ENCODE results near the gene TMEM95. TPM values are rescaled to one million over a fixed set of nuclear protein-coding genes. Genes with fewer than 3 reads are reported as not detected.

The TMEM95 gene
- total and polyA plus RNA-seq, 4 donors, result not detected

- H3K27ac ChIP-seq (ENCODE audit: low read depth in 1 of 2, low read length in 2 of 2), result peak overlapping the region; percentile 78 to 84
- no peaks in the 10 kb centered on the region for H3K9me3 ChIP-seq (ENCODE audit: control insufficient read depth in 4 of 4, low read length in 3 of 4)
- H3K4me3 ChIP-seq (ENCODE audit: low read depth in 1 of 3, low read length in 3 of 3), result peak overlapping the region; percentile 66 to 88 (median 76)
- WGBS, result 55% methylated on average over 9 of the region's 9 CpGs
- peak overlapping the region in 1 of 2 donors; percentile 68 for H3K9ac ChIP-seq (ENCODE audit: low read depth in 1 of 2, low read length in 2 of 2)
- H3K4me1 ChIP-seq (ENCODE audit: control insufficient read depth in 4 of 4, insufficient read depth in 4 of 4, low read length in 3 of 4), result peaks cover 12 to 54% (median 37%) of the 10 kb centered on the region in 4 donors
- no peak for DNase-seq (ENCODE audit: low spot score)
- H3K27me3 ChIP-seq (ENCODE audit: control insufficient read depth in 4 of 4, insufficient read depth in 4 of 4, low read length in 3 of 4), result no peaks in the 10 kb centered on the region
- TF ChIP-seq FOXA1 (IDR thresholded peaks at IDR 0.05), result no peak
- TF ChIP-seq SP1 (IDR thresholded peaks at IDR 0.05), result no peak
- TF ChIP-seq EGR1 (IDR thresholded peaks at IDR 0.05; ENCODE audit: low read depth in 2 of 2), result no peak
- no peak for TF ChIP-seq ATF3 (IDR thresholded peaks at IDR 0.05)
- H3K36me3 ChIP-seq (ENCODE audit: control insufficient read depth in 4 of 4, insufficient read depth in 3 of 4, low read depth in 1 of 4, low read length in 3 of 4), result peaks cover 24 to 61% (median 49%) of the 10 kb centered on the region in 4 donors
Measured at GRCh38 chr17:7313890-7314718, 40.9 kb upstream of the TMEM95 start.

- TF ChIP-seq EGR1 (IDR thresholded peaks at IDR 0.05; ENCODE audit: low read depth in 2 of 2), result peak in 1 of 2 donors; percentile 42
- TF ChIP-seq FOXA2 (IDR thresholded peaks at IDR 0.05), result no peak
- peak; percentile 72 for TF ChIP-seq YY1 (IDR thresholded peaks at IDR 0.05)
- no peak for TF ChIP-seq FOXA1 (IDR thresholded peaks at IDR 0.05)
- peak; percentile 97 for TF ChIP-seq REST (IDR thresholded peaks at IDR 0.05)
- TF ChIP-seq GABPA (IDR thresholded peaks at IDR 0.05 in 1 of 2, conservative IDR thresholded peaks at IDR 0.05 in 1 of 2), result peak; percentile 87 to 96
- Histone ChIP-seq H3K9ac (ENCODE audit: low read depth in 1 of 2, low read length in 2 of 2) (peak within 1 kb of the TSS; percentile 21 to 68), H3K9me3 (ENCODE audit: control insufficient read depth in 4 of 4, low read length in 3 of 4) (no peaks in the 10 kb centered on the region), H3K36me3 (ENCODE audit: control insufficient read depth in 4 of 4, insufficient read depth in 3 of 4, low read depth in 1 of 4, low read length in 3 of 4) (peaks cover 20 to 56% (median 44%) of the 10 kb centered on the region in 4 donors), H3K27ac (ENCODE audit: low read depth in 1 of 2, low read length in 2 of 2) (peak within 1 kb of the TSS; percentile 78 to 84), H3K27me3 (ENCODE audit: control insufficient read depth in 4 of 4, insufficient read depth in 4 of 4, low read length in 3 of 4) (no peaks in the 10 kb centered on the region), H3K4me3 (ENCODE audit: low read depth in 1 of 3, low read length in 3 of 3) (peak within 1 kb of the TSS; percentile 66 to 88 (median 76)), H3K4me1 (ENCODE audit: control insufficient read depth in 4 of 4, insufficient read depth in 4 of 4, low read length in 3 of 4) (peaks cover 7 to 46% (median 28%) of the 10 kb centered on the region in 4 donors)
- under 1% methylated on average over 95 of the region's 95 CpGs for WGBS
- peak; percentile 94 for DNase-seq (ENCODE audit: low spot score)
Measured at GRCh38 chr17:7314719-7315569, 40.0 kb upstream of the TMEM95 start, which contains the start of gene GPS2. TSS of gene GPS2 (minus strand) at chr17:7315360. CDS start at chr17:7315052, 308 bp downstream.

- H3K27ac ChIP-seq (ENCODE audit: low read depth in 1 of 2, low read length in 2 of 2), result peak overlapping the region; percentile 78 to 84
- H3K36me3 ChIP-seq (ENCODE audit: control insufficient read depth in 4 of 4, insufficient read depth in 3 of 4, low read depth in 1 of 4, low read length in 3 of 4), result peaks cover 17 to 52% (median 39%) of the 10 kb centered on the region in 4 donors
- peaks cover 7 to 40% (median 25%) of the 10 kb centered on the region in 4 donors for H3K4me1 ChIP-seq (ENCODE audit: control insufficient read depth in 4 of 4, insufficient read depth in 4 of 4, low read length in 3 of 4)
- TF ChIP-seq ZBTB33 (IDR thresholded peaks at IDR 0.05), result no peak
- TF ChIP-seq TAF1 (conservative IDR thresholded peaks at IDR 0.05), result no peak
- no peak for TF ChIP-seq HNF4A (conservative IDR thresholded peaks at IDR 0.05)
- no peak for TF ChIP-seq FOXA2 (IDR thresholded peaks at IDR 0.05)
- no peak for TF ChIP-seq RAD21 (IDR thresholded peaks at IDR 0.05)
- TF ChIP-seq EGR1 (IDR thresholded peaks at IDR 0.05; ENCODE audit: low read depth in 2 of 2), result no peak
- no peak for DNase-seq (ENCODE audit: low spot score)
- 41% methylated on average over 30 of the region's 30 CpGs for WGBS
- peak overlapping the region; percentile 66 to 88 (median 76) for H3K4me3 ChIP-seq (ENCODE audit: low read depth in 1 of 3, low read length in 3 of 3)
- H3K27me3 ChIP-seq (ENCODE audit: control insufficient read depth in 4 of 4, insufficient read depth in 4 of 4, low read length in 3 of 4), result no peaks in the 10 kb centered on the region
- H3K9me3 ChIP-seq (ENCODE audit: control insufficient read depth in 4 of 4, low read length in 3 of 4), result no peaks in the 10 kb centered on the region
- H3K9ac ChIP-seq (ENCODE audit: low read depth in 1 of 2, low read length in 2 of 2), result peak overlapping the region; percentile 21 to 68
Measured at GRCh38 chr17:7315570-7316235, 39.3 kb upstream of the TMEM95 start.
